ENCODE measurements around the gene MRPL54.

DNA sequence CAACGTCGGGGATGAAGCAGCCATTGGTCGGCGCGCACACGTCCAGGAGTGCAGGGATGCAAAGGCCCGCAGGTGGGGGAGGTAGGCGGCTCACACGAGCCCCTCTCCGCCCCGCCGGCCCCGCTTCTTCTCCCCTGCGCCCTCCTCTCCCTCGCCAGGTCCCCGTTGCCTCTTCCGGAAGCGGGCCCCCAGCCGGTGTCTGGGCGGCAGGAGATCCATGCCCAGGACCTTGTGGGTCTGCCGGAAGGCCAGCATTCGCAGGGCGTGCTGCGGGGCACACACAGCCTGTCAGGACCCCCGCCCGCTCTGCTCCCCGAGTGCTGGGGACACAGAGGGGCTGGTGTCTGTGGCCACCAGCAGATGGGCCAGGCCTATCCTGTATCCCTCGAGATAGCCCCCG lies 43.4 kb downstream of the MRPL54 start:
- TF ChIP-seq POLR2AphosphoS5 (IDR thresholded peaks at IDR 0.05; ENCODE audit: low read depth, low read length) (no peak), TAF1 (IDR thresholded peaks at IDR 0.05; ENCODE audit: borderline replicate concordance, low read depth, low read length) (no peak)
